Midbrain (tissue), 1 donor: ENCODE data around the gene ALG1.
A peak's percentile ranks its signal among the peaks of the same experiment; 100 is the strongest.
"Not testable (repeated sequence)": the region's sequence is repeated elsewhere in the genome, so short reads cannot be mapped to it uniquely, and the experiment has no call there.

ENCODE experiments used
- DNase-seq: peaks from one replicate; lab custom pipeline; 2025; lab: John Stamatoyannopoulos, UW

ALG1 gene

GRCh38 chr16:5071681-5072333 lies at the start of gene ALG1:
ALG1 (plus strand) TSS chr16:5071843; CDS start chr16:5071850, 7 bp downstream.
- DNase-seq = peak; percentile 92

DNA sequence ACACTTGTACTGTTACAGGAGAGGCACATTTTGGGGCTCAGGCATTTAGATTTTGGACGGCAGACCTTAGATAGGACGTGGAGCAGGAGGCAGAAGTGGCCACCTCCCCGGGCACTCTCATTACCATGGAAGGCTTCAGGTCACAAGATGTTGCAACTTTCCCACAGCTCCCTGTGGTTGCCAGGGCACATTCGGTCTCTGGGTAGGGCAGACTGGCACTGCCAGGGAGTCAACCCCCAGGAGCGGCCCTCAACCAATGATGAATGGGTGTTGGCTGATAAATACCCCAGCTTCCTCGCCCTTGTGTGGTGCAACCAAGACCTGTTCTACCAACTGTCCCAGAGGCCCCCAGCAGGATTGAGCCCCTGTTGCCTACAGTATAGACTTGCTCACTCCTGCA lies 49.1 kb upstream of the ALG1 start:
- no peak for DNase-seq

DNA sequence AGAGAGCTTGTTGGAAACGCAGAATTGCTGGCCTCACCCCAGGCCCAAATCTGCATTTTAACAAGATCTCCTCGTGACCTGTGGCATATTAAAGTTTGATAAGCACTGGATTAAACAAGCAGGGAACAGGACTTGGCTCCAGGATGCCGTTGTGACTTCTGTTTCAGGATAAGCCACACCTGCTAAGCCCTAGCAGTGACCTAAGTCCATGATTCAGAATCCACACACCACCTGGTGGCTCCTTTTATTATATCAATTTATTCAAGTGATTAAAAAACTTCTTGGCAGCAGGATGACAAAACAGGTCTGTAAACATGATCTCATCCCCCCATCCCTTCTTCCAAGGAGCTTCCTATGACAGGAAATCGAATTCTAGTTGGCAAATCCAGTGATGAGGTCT lies 47.0 kb upstream of the ALG1 start:
- peak; percentile 17 for DNase-seq

DNA sequence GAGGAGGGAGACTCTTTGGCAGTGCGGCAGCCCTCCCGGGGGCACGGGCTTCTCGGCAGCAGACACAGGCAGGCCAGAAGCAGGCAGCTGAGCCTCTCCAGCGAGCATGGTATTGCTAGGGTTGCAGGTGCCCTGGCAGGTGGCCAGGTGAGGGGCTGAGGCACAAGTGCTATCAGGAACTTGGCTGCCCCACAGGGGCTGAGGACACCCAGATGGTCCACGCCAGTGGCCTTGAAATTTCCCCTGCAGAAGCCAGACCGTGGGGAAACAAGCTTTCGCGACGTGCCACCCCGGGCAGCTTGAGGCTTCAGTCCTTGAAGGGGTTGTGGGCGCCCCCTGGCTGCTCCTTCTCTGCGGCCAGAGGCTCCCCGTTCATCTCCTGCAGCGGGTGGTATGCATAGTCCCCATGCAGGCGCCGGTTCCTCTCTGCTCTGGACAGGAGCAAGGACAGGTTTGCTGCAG lies 46.4 kb upstream of the ALG1 start:
- DNase-seq = peak; percentile 49

- no peak for DNase-seq
Observed at GRCh38 chr16:5026664-5027063, 45.0 kb upstream of the ALG1 start.

GRCh38 chr16:5027086-5027485 lies 44.6 kb upstream of the ALG1 start:
- DNase-seq = no peak

DNA sequence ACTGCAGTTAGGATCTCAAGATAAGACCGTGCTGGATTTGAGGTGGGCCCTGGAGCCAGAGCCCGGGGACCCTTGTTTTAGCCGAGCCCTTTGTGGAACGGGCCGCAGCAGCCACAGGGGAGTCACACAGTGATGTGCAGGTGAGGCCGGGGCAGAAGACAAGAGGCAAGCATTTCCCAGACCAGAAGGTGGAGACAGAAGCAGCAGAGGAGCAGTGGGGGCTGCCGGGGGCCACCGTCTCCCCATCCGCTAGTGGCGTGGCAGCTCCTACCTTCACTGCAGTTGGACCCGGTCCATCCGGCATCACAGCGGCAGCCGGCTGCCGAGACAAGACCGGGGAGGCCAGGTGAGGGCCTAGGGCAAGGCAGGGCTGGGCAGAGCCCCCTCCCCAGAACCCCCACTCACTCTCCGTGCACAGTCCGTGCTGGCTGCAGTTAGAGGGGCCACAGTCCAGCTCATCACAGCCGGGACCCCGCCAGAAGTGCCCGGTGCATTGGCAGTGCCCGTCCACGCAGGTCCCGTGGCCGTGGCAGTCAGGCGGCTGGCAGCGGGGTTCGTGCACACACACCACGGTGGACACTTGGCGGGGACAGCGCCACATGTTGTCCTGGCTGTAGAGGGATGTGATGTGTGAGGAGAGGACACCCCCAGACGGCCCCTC lies 43.9 kb upstream of the ALG1 start:
- no peak for DNase-seq

GRCh38 chr16:5028950-5029475 lies 42.6 kb upstream of the ALG1 start:
- DNase-seq = no peak

GRCh38 chr16:5030251-5030870 lies 41.3 kb upstream of the ALG1 start:
- no peak for DNase-seq

DNA sequence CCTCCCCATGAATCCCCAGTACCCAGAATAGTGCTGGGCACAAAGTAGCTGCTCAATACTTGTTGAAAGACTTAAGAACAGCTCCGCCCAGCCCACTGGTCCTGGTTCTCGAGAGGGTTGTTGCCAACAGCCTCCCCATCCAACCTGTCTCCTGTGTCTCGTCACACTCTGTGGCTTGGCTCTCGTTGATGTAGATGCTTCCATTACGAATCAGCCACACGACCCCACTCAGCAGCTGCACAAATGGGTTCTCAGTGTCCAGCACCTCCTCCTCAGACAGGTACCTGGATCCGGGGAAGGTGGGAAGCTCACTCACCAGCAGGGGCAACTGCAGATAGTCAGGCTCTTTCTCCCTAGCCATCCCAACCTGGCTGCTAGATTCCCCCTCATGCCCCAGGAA lies 40.0 kb upstream of the ALG1 start:
- DNase-seq = no peak

DNA sequence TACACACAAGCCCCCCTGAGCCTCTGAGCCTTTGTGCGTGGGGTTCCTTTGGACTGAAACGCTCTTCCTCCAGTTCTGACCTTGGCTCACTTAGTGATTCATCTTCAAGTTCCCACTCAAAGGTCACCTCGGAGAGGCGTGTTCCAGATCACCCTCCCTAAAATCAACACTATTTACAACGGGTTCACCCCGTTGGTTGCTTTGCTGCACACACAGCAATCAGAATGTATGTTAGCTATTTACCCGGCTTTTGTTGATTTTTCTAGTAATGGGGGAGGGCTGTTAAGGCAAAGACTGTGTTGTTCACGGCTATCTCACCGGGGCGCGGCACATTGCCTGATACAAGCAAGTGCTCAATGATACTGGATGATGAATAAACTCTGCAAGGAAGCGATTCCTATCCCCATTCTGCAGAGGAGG lies 38.9 kb upstream of the ALG1 start:
- no peak for DNase-seq

GRCh38 chr16:5033256-5034166 lies 38.1 kb upstream of the ALG1 start, which contains the start of gene NAGPA:
NAGPA (minus strand) TSS chr16:5033935; CDS start chr16:5033914, 21 bp downstream.
- DNase-seq = peak; percentile 90

- DNase-seq = no peak
Observed at GRCh38 chr16:5034167-5034523, 37.5 kb upstream of the ALG1 start.

- DNase-seq = no peak
Observed at GRCh38 chr16:5035909-5036227, 35.8 kb upstream of the ALG1 start.

DNA sequence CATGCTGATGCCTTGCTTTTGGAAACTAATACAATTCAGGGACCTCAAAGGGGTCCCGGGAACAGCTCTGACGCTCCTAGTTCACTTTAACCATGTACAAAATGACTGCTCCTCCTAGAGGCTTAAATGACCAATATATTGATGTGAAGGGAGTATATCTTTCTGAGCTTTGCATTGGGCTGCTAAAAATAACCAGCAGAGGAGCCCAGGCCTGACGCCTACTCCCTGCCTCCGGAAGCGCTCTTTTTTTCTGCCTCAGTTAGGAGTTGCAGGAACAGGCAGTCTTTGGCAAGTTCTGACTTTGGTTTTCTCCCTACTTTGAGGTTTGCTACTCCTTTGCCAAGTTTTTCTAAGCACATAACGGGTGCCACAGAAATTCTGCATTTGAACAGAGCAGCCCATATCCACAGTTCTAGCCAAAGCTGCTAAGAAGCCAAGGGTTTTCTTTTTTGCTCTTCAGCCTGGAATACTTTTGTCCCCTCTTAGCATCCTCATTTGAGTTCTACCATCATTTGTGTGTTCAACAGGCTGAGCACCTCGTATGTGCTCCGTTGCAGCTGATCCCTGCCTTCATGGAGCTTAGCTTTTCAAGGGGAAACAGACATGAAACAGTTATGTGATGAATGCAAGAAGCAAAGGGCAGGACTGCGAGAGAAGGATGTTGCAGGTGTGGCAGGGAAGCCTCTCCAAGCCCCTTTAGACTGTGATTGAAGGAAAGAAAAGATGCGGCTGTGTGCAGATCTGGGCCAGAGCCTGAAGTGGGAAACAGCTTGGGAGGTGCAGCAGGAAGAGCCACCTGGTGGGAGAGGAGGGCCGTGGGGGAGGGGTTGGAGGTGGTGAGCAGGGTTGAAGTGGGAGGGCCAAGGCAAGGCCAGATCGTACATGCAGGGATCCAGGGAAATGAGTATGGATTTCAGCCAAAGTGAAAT lies 35.2 kb upstream of the ALG1 start:
- peak; percentile 49 for DNase-seq

DNA sequence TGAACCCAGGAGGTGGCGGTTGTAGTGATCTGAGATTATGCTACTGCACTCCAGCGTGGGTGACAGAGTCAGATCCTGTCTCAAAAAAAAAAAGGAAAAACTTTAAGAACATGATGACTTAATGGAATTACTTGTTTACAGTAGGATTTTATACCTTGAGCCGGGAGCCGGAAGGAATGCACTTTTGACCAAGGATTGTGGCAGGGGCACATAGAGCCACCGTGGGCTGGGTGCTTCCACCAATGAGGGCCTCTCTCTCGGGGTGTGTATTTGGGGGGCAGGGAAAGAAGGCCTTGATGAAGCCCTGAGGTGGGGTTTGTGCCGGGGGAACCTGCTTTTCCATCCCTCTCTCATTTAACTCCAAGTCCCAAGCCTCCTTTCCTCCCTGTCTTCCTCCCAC lies 31.2 kb upstream of the ALG1 start:
- DNase-seq = no peak

GRCh38 chr16:5041600-5042133 lies 30.0 kb upstream of the ALG1 start:
- DNase-seq = no peak

DNA sequence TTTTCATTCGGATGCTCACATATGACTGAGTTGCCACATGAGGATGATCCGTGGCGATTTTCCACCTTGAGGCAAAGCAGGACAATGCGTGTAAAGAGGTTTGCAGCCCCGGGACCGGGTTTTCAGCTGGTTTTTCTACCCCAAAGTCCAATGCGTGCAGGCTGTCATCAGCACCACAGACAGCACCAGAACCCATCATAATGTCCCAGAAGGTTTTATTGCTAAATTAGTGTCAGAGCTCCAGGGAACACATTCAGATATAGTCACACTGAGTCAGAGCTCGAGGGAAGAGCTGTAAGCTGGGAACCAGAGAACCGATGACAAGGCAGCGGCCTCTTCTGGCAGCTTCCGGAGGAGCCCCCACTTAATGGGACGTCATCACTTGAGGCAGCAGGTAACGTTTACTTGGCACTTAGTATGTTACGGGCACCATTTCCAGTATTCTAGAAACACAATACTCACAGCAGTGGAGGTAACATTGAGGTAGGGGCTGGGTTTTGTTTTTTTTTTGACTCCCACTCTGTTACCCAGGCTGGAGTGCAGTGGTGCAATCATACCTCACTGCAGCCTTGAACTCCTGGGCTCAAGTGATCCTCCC lies 29.0 kb upstream of the ALG1 start:
- no peak for DNase-seq

GRCh38 chr16:5044011-5044540 lies 27.6 kb upstream of the ALG1 start:
- DNase-seq = no peak

DNA sequence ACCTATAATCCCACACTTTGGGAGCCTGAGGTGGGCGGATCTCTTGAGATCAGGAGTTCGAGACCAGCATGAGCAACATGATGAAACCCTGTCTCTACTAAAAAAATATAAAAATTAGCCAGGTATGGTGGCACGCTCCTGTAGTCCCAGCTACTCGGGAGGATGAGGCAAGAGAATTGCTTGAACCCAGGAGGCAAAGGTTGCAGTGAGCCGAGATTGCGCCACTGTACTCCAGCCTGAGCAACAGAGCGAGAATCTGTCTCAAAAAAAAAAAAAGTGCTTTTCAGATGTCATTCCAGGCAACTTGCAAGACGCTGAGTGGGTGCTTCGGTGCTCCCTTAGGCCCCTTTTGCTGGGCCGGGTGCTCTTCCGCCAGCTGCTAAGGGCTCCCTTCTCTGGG lies 27.1 kb upstream of the ALG1 start:
- not testable (repeated sequence) for DNase-seq
